ENCODE data around the gene TCF4. TPM values are rescaled to one million over a fixed set of nuclear protein-coding genes. Genes with fewer than 3 reads are reported as not detected.

Gene TCF4
- total RNA-seq, 1 experiment from 2014 or later, result 2.3 TPM

GRCh38 chr18:55324166-55324565 is 263.8 kb downstream of the TCF4 start:
- ATAC-seq (no peak), DNase-seq (ENCODE audit: low read depth, low spot score) (no peak)
- Histone ChIP-seq H3K36me3 (ENCODE audit: control insufficient read depth, insufficient read depth, low read length) (no peaks in the 10 kb centered on the region), H3K4me3 (ENCODE audit: low read depth in 2 of 2, low read length in 2 of 2) (no peak overlapping the region), H3K27me3 (ENCODE audit: control insufficient read depth, insufficient read depth, low read length) (no peaks in the 10 kb centered on the region), H3K9me3 (ENCODE audit: control insufficient read depth, insufficient read depth, low read depth, low read length) (no peaks in the 10 kb centered on the region), H3K4me1 (ENCODE audit: control insufficient read depth, insufficient read depth, low read length) (no peaks in the 10 kb centered on the region), H3K27ac (ENCODE audit: low read length) (no peak overlapping the region)
- in situ Hi-C loops (cut with HindIII; ENCODE audit: low pct_unique_long_range_greater_than_20kb, low sequenced_read_pairs) (no loop called here), intact Hi-C loops (cut with micrococcal nuclease; ENCODE audit: unreplicated experiment) (no loop called here)
- CTCF ChIA-PET, result no interaction called here
- POLR2A ChIA-PET, result no interaction called here
- no TSS peak for BruUV-seq (replicated peaks)
- TF ChIP-seq TCF7L2 (IDR thresholded peaks at IDR 0.05; ENCODE audit: low read depth, low read length) (no peak), SIN3A (IDR thresholded peaks at IDR 0.05; ENCODE audit: borderline replicate concordance, insufficient read depth, low read depth, low read length) (no peak), POLR2AphosphoS5 (IDR thresholded peaks at IDR 0.05; ENCODE audit: low read depth, low read length) (no peak), REST (IDR thresholded peaks at IDR 0.05; ENCODE audit: insufficient read depth in 1 of 2, low read depth in 2 of 2, low read length in 1 of 2) (no peak), CTCF (IDR thresholded peaks at IDR 0.05) (no peak)

- H3K9me3 ChIP-seq (ENCODE audit: control insufficient read depth, insufficient read depth, low read depth, low read length), result no peaks in the 10 kb centered on the region
- no peak for ATAC-seq
- ChIA-PET CTCF (no interaction called here), POLR2A (no interaction called here)
- no peak for TF ChIP-seq REST (IDR thresholded peaks at IDR 0.05; ENCODE audit: insufficient read depth in 1 of 2, low read depth in 2 of 2, low read length in 1 of 2)
- no peak for TF ChIP-seq TCF7L2 (IDR thresholded peaks at IDR 0.05; ENCODE audit: low read depth, low read length)
- TF ChIP-seq SIN3A (IDR thresholded peaks at IDR 0.05; ENCODE audit: borderline replicate concordance, insufficient read depth, low read depth, low read length), result no peak
- no peak for TF ChIP-seq CTCF (IDR thresholded peaks at IDR 0.05)
- TF ChIP-seq POLR2AphosphoS5 (IDR thresholded peaks at IDR 0.05; ENCODE audit: low read depth, low read length), result no peak
- in situ Hi-C loops (cut with HindIII; ENCODE audit: low pct_unique_long_range_greater_than_20kb, low sequenced_read_pairs), result no loop called here
- intact Hi-C loops (cut with micrococcal nuclease; ENCODE audit: unreplicated experiment), result no loop called here
- no TSS peak for BruUV-seq (replicated peaks)
- H3K36me3 ChIP-seq (ENCODE audit: control insufficient read depth, insufficient read depth, low read length), result no peaks in the 10 kb centered on the region
- no peaks in the 10 kb centered on the region for H3K4me1 ChIP-seq (ENCODE audit: control insufficient read depth, insufficient read depth, low read length)
- no peak overlapping the region for H3K27ac ChIP-seq (ENCODE audit: low read length)
- H3K4me3 ChIP-seq (ENCODE audit: low read depth in 2 of 2, low read length in 2 of 2), result no peak overlapping the region
- DNase-seq (ENCODE audit: low read depth, low spot score), result no peak
- no peaks in the 10 kb centered on the region for H3K27me3 ChIP-seq (ENCODE audit: control insufficient read depth, insufficient read depth, low read length)
Observed at GRCh38 chr18:55323051-55323994, 264.7 kb downstream of the TCF4 start.

Measured in Panc1 (cell line).